GM10266 (cell line): Measurements from ENCODE around the gene GALNT13.

Experiments used
- DNase-seq: peaks from one replicate; pipeline ENCODE4 v3.0.0; 2012; ENCODE audit errors: extremely low spot score
- CTCF ChIP-seq: IDR thresholded peaks from 2 replicates; pipeline ENCODE4 v1.5.1; 2012; ENCODE audit warnings: mild to moderate bottlenecking, low read depth; ENCODE audit not compliant: control insufficient read depth, insufficient read depth; ENCODE audit errors: missing control alignments

GALNT13 gene

GRCh38 chr2:154120706-154121105, 249.0 kb downstream of the GALNT13 start:
- no peak for DNase-seq
- no peak for TF ChIP-seq CTCF

DNA sequence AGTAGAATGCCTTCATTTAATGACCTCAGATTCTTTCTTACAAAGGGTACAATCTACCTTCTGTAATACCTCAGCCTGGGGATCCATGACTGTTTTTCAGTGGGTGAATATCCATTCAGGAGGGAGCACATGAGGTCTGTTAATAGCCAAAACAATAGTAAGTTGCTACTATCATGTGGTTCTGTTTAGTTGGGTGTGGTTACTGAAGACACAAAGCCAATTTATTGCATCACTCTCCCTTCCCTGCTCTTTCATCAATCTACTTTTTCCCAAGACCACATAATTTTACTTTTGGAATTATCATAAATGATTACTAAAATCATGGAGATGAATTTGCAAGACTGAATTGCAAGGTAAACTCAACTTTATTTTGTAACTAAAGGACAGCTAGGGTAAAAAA, 254.2 kb downstream of the GALNT13 start:
- TF ChIP-seq CTCF: no peak
- DNase-seq: no peak

DNA sequence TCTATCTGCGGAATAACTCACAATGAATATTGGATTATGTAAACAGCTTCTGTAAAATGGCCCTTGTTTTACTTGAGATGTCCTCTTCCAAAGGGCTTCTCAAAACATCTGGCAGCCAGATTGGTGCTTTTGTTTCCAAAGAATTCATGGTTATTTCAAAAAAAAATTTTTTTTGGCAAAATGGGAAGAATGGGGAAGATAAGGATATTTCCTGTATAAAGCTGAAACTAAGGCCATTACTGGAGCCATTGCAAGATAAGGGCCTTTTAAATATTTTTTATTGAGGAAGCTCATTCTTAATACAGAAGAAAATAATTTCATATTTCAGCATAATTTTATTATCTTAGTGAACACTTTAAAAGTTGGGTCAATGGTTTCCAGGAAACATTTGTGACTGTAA, 259.1 kb downstream of the GALNT13 start:
- no peak for DNase-seq
- no peak for TF ChIP-seq CTCF

DNA sequence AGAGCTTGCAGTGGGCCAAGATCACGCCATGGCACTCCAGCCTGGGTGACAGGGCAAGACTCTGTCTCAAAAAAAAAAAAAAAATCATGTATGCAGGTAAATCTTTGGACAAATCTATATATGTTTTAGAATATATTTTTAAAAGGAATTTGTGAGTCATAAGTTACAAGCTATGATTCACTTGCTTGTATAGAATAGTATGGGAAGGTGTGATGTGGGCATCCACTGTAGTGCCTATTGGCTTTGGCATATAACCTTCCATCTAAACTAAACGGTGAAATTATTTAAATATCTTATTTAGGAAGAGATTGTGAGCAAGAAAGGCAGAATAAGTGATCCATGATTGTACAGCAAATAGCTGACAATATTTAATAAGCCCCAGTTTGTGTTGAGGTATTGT, 261.1 kb downstream of the GALNT13 start:
- no peak for DNase-seq
- no peak for TF ChIP-seq CTCF

GRCh38 chr2:154133823-154134222, 262.1 kb downstream of the GALNT13 start:
- DNase-seq: no peak
- no peak for TF ChIP-seq CTCF

DNA sequence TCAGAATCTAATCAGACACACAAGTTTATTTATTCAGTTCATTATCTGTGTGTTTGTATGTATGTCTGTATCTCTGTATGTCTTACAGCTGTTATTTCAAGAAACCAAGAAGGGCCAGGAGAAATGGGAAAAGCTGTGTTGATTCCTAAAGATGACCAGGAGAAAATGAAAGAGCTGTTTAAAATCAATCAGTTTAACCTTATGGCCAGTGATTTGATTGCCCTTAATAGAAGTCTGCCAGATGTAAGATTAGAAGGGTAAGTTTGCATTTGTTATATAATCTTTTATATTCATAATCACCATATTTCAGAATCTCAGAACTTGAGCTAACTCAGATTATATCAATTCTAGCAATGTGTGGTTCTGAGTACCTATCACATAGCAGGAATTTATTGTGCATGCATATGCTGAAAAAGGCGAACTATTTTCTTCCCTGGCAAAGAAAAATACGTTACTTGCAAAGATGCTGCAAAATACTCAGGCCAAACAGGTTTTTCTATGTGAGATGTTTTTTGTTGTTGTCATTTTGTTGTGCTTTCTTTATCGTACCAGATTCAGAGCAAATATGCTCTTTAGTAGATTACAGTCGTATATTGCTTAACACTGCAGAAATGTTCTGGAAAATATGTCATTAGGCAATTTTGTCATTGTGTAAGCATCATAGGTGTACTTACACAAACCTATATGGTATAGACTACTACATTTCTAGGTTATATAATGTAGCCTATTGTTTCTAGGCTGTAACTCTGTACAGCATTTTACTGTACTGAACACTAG, 268.7 kb downstream of the GALNT13 start:
- TF ChIP-seq CTCF: no peak

GRCh38 chr2:154142480-154142879, 270.8 kb downstream of the GALNT13 start:
- no peak for TF ChIP-seq CTCF
- DNase-seq: no peak

More for the DNA sequence above, 268.7 kb downstream of the GALNT13 start:
- no peak for DNase-seq
